GM23338 (cell line): Measurements from ENCODE around the gene TSPEAR. TPM values are rescaled to one million over a fixed set of nuclear protein-coding genes. Genes with fewer than 3 reads are reported as not detected.

Experiments
- ATAC-seq: fragments of 200-7000 bp; cut with Tn5 transposase; 3 replicates; pipeline ENCODE4 v1.9.1; 2020
- DNase-seq: peaks from one replicate; pipeline ENCODE4 v3.0.0-alpha.2; 2015; ENCODE audit warnings: low spot score
- H2AFZ ChIP-seq: fragments of 200-600 bp; sonication (generic); 2 replicates; pipeline ENCODE4 v1.8.0; 2016; ENCODE audit warnings: antibody characterized with exemption, mild to moderate bottlenecking, moderate library complexity
- H3F3A ChIP-seq: fragments of 200-600 bp; sonication (generic); replicated peaks from 2 replicates; pipeline ENCODE4 v1.8.0; 2017; ENCODE audit warnings: antibody characterized with exemption, mixed run types, low read depth
- H3K27ac ChIP-seq: fragments of 200-600 bp; sonication (generic); 2 replicates; pipeline ENCODE4 v1.6.1; 2016; ENCODE audit warnings: low read depth
- H3K27me3 ChIP-seq: fragments of 200-600 bp; sonication (generic); 2 replicates; pipeline ENCODE4 v1.8.0; 2016; ENCODE audit warnings: mild to moderate bottlenecking, mixed run types, moderate library complexity; ENCODE audit not compliant: insufficient read depth
- H3K36me3 ChIP-seq: fragments of 200-600 bp; sonication (generic); 2 replicates; pipeline ENCODE4 v1.8.0; 2016; ENCODE audit warnings: mild to moderate bottlenecking; ENCODE audit not compliant: insufficient read depth
- H3K4me1 ChIP-seq: fragments of 200-600 bp; sonication (generic); 2 replicates; pipeline ENCODE4 v1.8.0; 2016; ENCODE audit warnings: mild to moderate bottlenecking, moderate library complexity; ENCODE audit not compliant: insufficient read depth
- H3K4me2 ChIP-seq: fragments of 200-600 bp; sonication (generic); 2 replicates; pipeline ENCODE4 v1.7.1; 2017; ENCODE audit warnings: mixed run types
- H3K4me3 ChIP-seq: fragments of 200-600 bp; sonication (generic); 2 replicates; pipeline ENCODE4 v1.6.1; 2016; ENCODE audit warnings: mixed run types
- H3K79me2 ChIP-seq: fragments of 200-600 bp; sonication (generic); replicated peaks from 2 replicates; pipeline ENCODE4 v1.8.0; 2017; ENCODE audit warnings: mild to moderate bottlenecking; ENCODE audit not compliant: insufficient read depth
- H3K9me2 ChIP-seq: fragments of 200-600 bp; sonication (generic); 2 replicates; pipeline ENCODE4 v1.8.0; 2017; ENCODE audit not compliant: insufficient read depth
- H4K20me1 ChIP-seq: fragments of 200-600 bp; sonication (generic); replicated peaks from 2 replicates; pipeline ENCODE4 v1.8.0; 2017; ENCODE audit warnings: mild to moderate bottlenecking; ENCODE audit not compliant: insufficient read depth
- H3K27ac Mint-ChIP-seq: 2 replicates; pipeline ENCODE4 v1.8.0; 2020; ENCODE audit warnings: inconsistent platforms, mild to moderate bottlenecking, moderate library complexity, mixed read lengths
- H3K27me3 Mint-ChIP-seq: 3 replicates; pipeline ENCODE4 v1.8.0; 2022; ENCODE audit warnings: low read depth, mild to moderate bottlenecking, moderate library complexity, mixed read lengths, inconsistent platforms; ENCODE audit not compliant: insufficient read depth, poor library complexity
- H3K36me3 Mint-ChIP-seq: 3 replicates; pipeline ENCODE4 v1.8.0; 2021; ENCODE audit warnings: low read depth, mild to moderate bottlenecking, inconsistent platforms, moderate library complexity, mixed read lengths
- H3K4me1 Mint-ChIP-seq: 3 replicates; pipeline ENCODE4 v1.8.0; 2020; ENCODE audit warnings: mild to moderate bottlenecking, inconsistent platforms, mixed read lengths
- H3K4me3 Mint-ChIP-seq: 3 replicates; pipeline ENCODE4 v1.8.0; 2021; ENCODE audit warnings: moderate library complexity, mild to moderate bottlenecking, inconsistent platforms, mixed read lengths
- H3K9me3 Mint-ChIP-seq: 3 replicates; pipeline ENCODE4 v1.8.0; 2020; ENCODE audit warnings: moderate library complexity, mild to moderate bottlenecking, inconsistent platforms, mixed read lengths
- CREB1 ChIP-seq: fragments of 250-450 bp; sonication (Bioruptor Pico); IDR thresholded peaks from 2 replicates; pipeline ENCODE4 v1.5.0; 2020; ENCODE audit warnings: low read depth, mild to moderate bottlenecking, moderate library complexity
- EZH2 ChIP-seq: fragments of 200-600 bp; sonication (generic); IDR thresholded peaks from one replicate; pipeline ENCODE4 v1.8.0; 2017; ENCODE audit warnings: antibody characterized with exemption, mild to moderate bottlenecking, low read depth; ENCODE audit not compliant: unreplicated experiment
- EZH2phosphoT487 ChIP-seq: fragments of 200-600 bp; sonication (generic); IDR thresholded peaks from one replicate; pipeline ENCODE4 v1.8.1; 2018; ENCODE audit warnings: antibody characterized with exemption; ENCODE audit not compliant: unreplicated experiment
- JUNB ChIP-seq: IDR thresholded peaks from one replicate; pipeline ENCODE4 v1.6.1; 2016; ENCODE audit warnings: antibody characterized with exemption; ENCODE audit not compliant: unreplicated experiment
- NANOG ChIP-seq: IDR thresholded peaks from 2 replicates; pipeline ENCODE4 v1.6.1; 2016; ENCODE audit warnings: antibody characterized with exemption, borderline replicate concordance
- POLR2AphosphoS5 ChIP-seq: IDR thresholded peaks from 2 replicates; pipeline ENCODE4 v1.6.1; 2016; ENCODE audit warnings: antibody characterized with exemption, low read depth
- STAT1 ChIP-seq: IDR thresholded peaks from one replicate; pipeline ENCODE4 v1.6.1; 2016; ENCODE audit warnings: antibody characterized with exemption; ENCODE audit not compliant: unreplicated experiment
- ZNF114 ChIP-seq: fragments of 250-450 bp; sonication (Bioruptor Pico); IDR thresholded peaks from 2 replicates; pipeline ENCODE4 v1.5.0; 2020; ENCODE audit warnings: mild to moderate bottlenecking, moderate library complexity
- ZNF331 ChIP-seq: fragments of 250-450 bp; sonication (Bioruptor Pico); IDR thresholded peaks from 2 replicates; pipeline ENCODE4 v1.5.0; 2020; ENCODE audit warnings: low read depth, mild to moderate bottlenecking, moderate library complexity
- polyA plus RNA-seq: library from polyadenylated mRNA; unstranded; fragments of >200 nt; fragmentation: Nextera tagmentation; extraction: Ambion mirVana; gene quantifications from 2 replicates; pipeline ENCODE4 v1.2.1, GENCODE V29; 2016
- total RNA-seq: library from RNA; depleted of rRNA; stranded (reverse); fragments of >200 nt; shearing (Covaris generic); gene quantifications from 2 replicates; pipeline ENCODE4 v1.2.3, GENCODE V29; 2014
- TF ChIP-seq, protein P1 (sequence below): fragments of 250-450 bp; sonication (Bioruptor Pico); IDR thresholded peaks from 2 replicates; pipeline ENCODE4 v1.5.0; 2020; ENCODE audit warnings: mild to moderate bottlenecking, moderate library complexity
- TF ChIP-seq, protein P2 (sequence below): IDR thresholded peaks from one replicate; pipeline ENCODE4 v1.6.1; 2018; ENCODE audit warnings: antibody characterized with exemption; ENCODE audit not compliant: unreplicated experiment
- TF ChIP-seq, protein P3 (sequence below): IDR thresholded peaks from 2 replicates; pipeline ENCODE4 v1.6.1; 2016; ENCODE audit warnings: antibody characterized with exemption
- TF ChIP-seq, protein P4 (sequence below), 2 experiments: fragments of 200-600 bp in 1 of 2; sonication (generic) in 1 of 2; conservative IDR thresholded peaks; 2 replicates each; pipeline versions ENCODE4 v1.5.1 to v1.6.1; 2016 to 2017; ENCODE audit warnings: antibody characterized with exemption in 2 of 2, low read depth in 2 of 2, mild to moderate bottlenecking in 2 of 2, moderate library complexity in 1 of 2

TSPEAR gene
- total and polyA plus RNA-seq, 2 experiments from 2014 or later, result 0.35 to 0.92 TPM

DNA sequence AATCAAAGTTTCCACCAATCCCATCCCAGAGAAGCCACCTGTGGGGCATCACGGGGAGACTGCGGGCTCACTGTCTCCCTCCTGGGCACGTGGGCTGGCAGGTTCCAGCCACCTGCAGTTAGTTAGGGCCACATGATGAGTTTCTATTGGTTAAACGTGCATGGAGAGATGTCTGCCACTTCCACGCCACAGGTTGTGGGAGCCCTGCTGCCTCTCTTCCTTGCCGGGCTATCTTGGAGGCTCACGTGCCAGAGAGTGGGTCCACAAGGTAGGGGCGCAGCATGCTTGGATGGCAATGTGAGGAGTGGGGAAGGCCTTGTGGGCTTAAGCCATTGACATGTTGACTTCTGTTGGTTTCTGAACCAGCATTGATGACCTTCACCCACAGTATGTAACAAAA lies 107.5 kb downstream of the TSPEAR start:
- no peak overlapping the region; the same call in 1 of the 2 replicates for H2AFZ ChIP-seq
- no peaks in the 10 kb centered on the region for H3F3A ChIP-seq
- no peak overlapping the region for H3K27ac ChIP-seq
- H3K4me3 ChIP-seq, result no peak overlapping the region
- DNase-seq (no peak), ATAC-seq (no peak)
- no peaks in the 10 kb centered on the region for H3K4me1 ChIP-seq
- H3K9me2 ChIP-seq, result no peaks in the 10 kb centered on the region
- no peaks in the 10 kb centered on the region for H3K79me2 ChIP-seq
- H4K20me1 ChIP-seq, result no peaks in the 10 kb centered on the region
- no peaks in the 10 kb centered on the region for H3K36me3 ChIP-seq
- H3K27me3 ChIP-seq, result no peaks in the 10 kb centered on the region
- no peak for TF ChIP-seq ZNF114 (CRISPR knock-in tag)
- TF ChIP-seq EZH2, result no peak
- no peak for TF ChIP-seq ZNF331
- no peak for TF ChIP-seq JUNB
- no peak for TF ChIP-seq EZH2phosphoT487
- TF ChIP-seq CREB1 (CRISPR knock-in tag), result no peak
- TF ChIP-seq, protein P1, sequence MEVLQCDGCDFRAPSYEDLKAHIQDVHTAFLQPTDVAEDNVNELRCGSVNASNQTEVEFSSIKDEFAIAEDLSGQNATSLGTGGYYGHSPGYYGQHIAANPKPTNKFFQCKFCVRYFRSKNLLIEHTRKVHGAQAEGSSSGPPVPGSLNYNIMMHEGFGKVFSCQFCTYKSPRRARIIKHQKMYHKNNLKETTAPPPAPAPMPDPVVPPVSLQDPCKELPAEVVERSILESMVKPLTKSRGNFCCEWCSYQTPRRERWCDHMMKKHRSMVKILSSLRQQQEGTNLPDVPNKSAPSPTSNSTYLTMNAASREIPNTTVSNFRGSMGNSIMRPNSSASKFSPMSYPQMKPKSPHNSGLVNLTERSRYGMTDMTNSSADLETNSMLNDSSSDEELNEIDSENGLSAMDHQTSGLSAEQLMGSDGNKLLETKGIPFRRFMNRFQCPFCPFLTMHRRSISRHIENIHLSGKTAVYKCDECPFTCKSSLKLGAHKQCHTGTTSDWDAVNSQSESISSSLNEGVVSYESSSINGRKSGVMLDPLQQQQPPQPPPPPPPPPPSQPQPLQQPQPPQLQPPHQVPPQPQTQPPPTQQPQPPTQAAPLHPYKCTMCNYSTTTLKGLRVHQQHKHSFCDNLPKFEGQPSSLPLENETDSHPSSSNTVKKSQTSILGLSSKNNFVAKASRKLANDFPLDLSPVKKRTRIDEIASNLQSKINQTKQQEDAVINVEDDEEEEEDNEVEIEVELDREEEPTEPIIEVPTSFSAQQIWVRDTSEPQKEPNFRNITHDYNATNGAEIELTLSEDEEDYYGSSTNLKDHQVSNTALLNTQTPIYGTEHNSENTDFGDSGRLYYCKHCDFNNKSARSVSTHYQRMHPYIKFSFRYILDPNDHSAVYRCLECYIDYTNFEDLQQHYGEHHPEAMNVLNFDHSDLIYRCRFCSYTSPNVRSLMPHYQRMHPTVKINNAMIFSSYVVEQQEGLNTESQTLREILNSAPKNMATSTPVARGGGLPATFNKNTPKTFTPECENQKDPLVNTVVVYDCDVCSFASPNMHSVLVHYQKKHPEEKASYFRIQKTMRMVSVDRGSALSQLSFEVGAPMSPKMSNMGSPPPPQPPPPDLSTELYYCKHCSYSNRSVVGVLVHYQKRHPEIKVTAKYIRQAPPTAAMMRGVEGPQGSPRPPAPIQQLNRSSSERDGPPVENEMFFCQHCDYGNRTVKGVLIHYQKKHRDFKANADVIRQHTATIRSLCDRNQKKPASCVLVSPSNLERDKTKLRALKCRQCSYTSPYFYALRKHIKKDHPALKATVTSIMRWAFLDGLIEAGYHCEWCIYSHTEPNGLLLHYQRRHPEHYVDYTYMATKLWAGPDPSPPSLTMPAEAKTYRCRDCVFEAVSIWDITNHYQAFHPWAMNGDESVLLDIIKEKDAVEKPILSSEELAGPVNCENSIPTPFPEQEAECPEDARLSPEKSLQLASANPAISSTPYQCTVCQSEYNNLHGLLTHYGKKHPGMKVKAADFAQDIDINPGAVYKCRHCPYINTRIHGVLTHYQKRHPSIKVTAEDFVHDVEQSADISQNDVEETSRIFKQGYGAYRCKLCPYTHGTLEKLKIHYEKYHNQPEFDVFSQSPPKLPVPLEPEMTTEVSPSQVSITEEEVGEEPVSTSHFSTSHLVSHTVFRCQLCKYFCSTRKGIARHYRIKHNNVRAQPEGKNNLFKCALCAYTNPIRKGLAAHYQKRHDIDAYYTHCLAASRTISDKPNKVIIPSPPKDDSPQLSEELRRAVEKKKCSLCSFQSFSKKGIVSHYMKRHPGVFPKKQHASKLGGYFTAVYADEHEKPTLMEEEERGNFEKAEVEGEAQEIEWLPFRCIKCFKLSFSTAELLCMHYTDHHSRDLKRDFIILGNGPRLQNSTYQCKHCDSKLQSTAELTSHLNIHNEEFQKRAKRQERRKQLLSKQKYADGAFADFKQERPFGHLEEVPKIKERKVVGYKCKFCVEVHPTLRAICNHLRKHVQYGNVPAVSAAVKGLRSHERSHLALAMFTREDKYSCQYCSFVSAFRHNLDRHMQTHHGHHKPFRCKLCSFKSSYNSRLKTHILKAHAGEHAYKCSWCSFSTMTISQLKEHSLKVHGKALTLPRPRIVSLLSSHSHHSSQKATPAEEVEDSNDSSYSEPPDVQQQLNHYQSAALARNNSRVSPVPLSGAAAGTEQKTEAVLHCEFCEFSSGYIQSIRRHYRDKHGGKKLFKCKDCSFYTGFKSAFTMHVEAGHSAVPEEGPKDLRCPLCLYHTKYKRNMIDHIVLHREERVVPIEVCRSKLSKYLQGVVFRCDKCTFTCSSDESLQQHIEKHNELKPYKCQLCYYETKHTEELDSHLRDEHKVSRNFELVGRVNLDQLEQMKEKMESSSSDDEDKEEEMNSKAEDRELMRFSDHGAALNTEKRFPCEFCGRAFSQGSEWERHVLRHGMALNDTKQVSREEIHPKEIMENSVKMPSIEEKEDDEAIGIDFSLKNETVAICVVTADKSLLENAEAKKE (CRISPR knock-in tag), result no peak
- TF ChIP-seq NANOG, result no peak
- TF ChIP-seq STAT1, result no peak
- TF ChIP-seq, protein P2, sequence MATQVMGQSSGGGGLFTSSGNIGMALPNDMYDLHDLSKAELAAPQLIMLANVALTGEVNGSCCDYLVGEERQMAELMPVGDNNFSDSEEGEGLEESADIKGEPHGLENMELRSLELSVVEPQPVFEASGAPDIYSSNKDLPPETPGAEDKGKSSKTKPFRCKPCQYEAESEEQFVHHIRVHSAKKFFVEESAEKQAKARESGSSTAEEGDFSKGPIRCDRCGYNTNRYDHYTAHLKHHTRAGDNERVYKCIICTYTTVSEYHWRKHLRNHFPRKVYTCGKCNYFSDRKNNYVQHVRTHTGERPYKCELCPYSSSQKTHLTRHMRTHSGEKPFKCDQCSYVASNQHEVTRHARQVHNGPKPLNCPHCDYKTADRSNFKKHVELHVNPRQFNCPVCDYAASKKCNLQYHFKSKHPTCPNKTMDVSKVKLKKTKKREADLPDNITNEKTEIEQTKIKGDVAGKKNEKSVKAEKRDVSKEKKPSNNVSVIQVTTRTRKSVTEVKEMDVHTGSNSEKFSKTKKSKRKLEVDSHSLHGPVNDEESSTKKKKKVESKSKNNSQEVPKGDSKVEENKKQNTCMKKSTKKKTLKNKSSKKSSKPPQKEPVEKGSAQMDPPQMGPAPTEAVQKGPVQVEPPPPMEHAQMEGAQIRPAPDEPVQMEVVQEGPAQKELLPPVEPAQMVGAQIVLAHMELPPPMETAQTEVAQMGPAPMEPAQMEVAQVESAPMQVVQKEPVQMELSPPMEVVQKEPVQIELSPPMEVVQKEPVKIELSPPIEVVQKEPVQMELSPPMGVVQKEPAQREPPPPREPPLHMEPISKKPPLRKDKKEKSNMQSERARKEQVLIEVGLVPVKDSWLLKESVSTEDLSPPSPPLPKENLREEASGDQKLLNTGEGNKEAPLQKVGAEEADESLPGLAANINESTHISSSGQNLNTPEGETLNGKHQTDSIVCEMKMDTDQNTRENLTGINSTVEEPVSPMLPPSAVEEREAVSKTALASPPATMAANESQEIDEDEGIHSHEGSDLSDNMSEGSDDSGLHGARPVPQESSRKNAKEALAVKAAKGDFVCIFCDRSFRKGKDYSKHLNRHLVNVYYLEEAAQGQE, result no peak
- no peak for TF ChIP-seq POLR2AphosphoS5
- TF ChIP-seq, protein P3, sequence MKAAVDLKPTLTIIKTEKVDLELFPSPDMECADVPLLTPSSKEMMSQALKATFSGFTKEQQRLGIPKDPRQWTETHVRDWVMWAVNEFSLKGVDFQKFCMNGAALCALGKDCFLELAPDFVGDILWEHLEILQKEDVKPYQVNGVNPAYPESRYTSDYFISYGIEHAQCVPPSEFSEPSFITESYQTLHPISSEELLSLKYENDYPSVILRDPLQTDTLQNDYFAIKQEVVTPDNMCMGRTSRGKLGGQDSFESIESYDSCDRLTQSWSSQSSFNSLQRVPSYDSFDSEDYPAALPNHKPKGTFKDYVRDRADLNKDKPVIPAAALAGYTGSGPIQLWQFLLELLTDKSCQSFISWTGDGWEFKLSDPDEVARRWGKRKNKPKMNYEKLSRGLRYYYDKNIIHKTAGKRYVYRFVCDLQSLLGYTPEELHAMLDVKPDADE, result no peak
- TF ChIP-seq, protein P4, sequence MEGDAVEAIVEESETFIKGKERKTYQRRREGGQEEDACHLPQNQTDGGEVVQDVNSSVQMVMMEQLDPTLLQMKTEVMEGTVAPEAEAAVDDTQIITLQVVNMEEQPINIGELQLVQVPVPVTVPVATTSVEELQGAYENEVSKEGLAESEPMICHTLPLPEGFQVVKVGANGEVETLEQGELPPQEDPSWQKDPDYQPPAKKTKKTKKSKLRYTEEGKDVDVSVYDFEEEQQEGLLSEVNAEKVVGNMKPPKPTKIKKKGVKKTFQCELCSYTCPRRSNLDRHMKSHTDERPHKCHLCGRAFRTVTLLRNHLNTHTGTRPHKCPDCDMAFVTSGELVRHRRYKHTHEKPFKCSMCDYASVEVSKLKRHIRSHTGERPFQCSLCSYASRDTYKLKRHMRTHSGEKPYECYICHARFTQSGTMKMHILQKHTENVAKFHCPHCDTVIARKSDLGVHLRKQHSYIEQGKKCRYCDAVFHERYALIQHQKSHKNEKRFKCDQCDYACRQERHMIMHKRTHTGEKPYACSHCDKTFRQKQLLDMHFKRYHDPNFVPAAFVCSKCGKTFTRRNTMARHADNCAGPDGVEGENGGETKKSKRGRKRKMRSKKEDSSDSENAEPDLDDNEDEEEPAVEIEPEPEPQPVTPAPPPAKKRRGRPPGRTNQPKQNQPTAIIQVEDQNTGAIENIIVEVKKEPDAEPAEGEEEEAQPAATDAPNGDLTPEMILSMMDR (conservative IDR thresholded peaks at IDR 0.05; ENCODE audit: low read depth in 2 of 2), result no peak
- peaks cover 10% of the 10 kb centered on the region; the same call in 2 of the 3 replicates for H3K4me1 Mint-ChIP-seq
- H3K36me3 Mint-ChIP-seq, result no peaks in the 10 kb centered on the region; the same call in 1 of the 3 replicates
- H3K27ac Mint-ChIP-seq, result no peak overlapping the region
- no peak overlapping the region for H3K4me3 Mint-ChIP-seq
- no peak overlapping the region for H3K4me2 ChIP-seq
- peaks cover 11% of the 10 kb centered on the region for H3K27me3 Mint-ChIP-seq
- peaks cover 8% of the 10 kb centered on the region for H3K9me3 Mint-ChIP-seq
